ENCODE measurements around the gene KAZALD1. TPM values are rescaled to one million over a fixed set of nuclear protein-coding genes. Genes with fewer than 3 reads are reported as not detected.

Gene KAZALD1
- total and polyA plus RNA-seq, 2 donors (not counting 1 experiment from before 2014, with no cell fraction given) = 0.34 to 0.37 TPM

DNA sequence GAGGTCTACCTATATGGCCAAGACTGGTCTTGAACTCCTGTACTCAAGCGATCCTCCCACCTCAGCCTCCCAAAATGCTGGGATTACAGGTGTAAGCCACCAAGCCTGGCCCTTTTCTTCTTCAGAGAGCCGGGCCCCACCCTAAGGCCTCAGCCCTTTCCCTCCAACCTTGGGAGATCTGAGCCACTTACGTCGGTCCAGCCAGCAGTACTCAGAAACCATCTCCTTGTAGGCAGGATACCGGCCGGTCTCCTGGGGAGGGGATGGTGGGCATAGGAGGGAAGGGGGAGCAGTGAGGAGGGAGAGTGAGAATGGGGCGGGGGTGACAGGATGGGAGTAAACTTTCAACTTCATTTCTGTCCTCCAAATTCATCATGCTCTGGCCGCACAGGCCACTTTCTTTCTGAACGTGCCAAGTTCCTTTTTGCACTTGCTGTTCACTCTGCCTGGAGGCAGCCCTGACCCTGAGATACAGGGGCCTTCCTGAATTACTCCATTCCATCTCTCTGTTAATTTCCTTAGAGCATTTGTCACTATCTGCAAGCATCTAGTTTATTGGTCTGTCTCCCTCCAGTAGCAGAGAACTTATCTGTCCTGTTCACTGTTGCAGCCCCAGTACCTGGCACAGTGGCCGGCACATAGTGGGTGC, 41.2 kb upstream of the KAZALD1 start:
- Histone ChIP-seq H4K20me1 (ENCODE audit: control insufficient read depth, insufficient read depth, low read length, poor library complexity, severe bottlenecking) (no peaks in the 10 kb centered on the region), H3K79me2 (ENCODE audit: control insufficient read depth, insufficient read depth, low read length) (no peaks in the 10 kb centered on the region), H3K4me3 (ENCODE audit: control extremely low read depth in 1 of 5, extremely low read depth in 1 of 5, insufficient read depth in 1 of 5, low read depth in 2 of 5, low read length in 4 of 5) (no peak overlapping the region), H3K9ac (ENCODE audit: low read length) (no peak overlapping the region), H3K9me3 (ENCODE audit: control extremely low read depth in 1 of 3, control insufficient read depth in 2 of 3, insufficient read depth in 1 of 3, low read length in 2 of 3) (no peaks in the 10 kb centered on the region), H3K4me1 (ENCODE audit: control insufficient read depth in 2 of 2, insufficient read depth in 2 of 2, low read length in 2 of 2) (peaks cover 16 to 17% of the 10 kb centered on the region in 2 donors), H3K27me3 (replicated peaks in 1 of 4; ENCODE audit: control extremely low read depth in 1 of 4, control insufficient read depth in 3 of 4, insufficient read depth in 4 of 4, low read length in 3 of 4) (peaks cover 0 to 33% (median 22%) of the 10 kb centered on the region in 4 experiments), H3K4me2 (replicated peaks; ENCODE audit: low read depth, low read length, poor library complexity, severe bottlenecking) (no peak overlapping the region), H2AFZ (ENCODE audit: insufficient read depth, low read depth, low read length, poor library complexity, severe bottlenecking) (no peak overlapping the region), H3K27ac (ENCODE audit: low read length in 2 of 2) (no peak overlapping the region), H3K36me3 (replicated peaks in 1 of 2; ENCODE audit: control extremely low read depth in 1 of 2, control insufficient read depth in 1 of 2, extremely low read depth in 1 of 2, insufficient read depth in 2 of 2, low read length in 1 of 2) (no peaks in the 10 kb centered on the region)
- DNase-seq (no peak), ATAC-seq (ENCODE audit: low read depth) (no peak)
- no peak for TF ChIP-seq EZH2 (IDR thresholded peaks at IDR 0.05; ENCODE audit: borderline replicate concordance, insufficient read depth, low read depth, low read length, poor library complexity, severe bottlenecking)
- TF ChIP-seq, protein P1, sequence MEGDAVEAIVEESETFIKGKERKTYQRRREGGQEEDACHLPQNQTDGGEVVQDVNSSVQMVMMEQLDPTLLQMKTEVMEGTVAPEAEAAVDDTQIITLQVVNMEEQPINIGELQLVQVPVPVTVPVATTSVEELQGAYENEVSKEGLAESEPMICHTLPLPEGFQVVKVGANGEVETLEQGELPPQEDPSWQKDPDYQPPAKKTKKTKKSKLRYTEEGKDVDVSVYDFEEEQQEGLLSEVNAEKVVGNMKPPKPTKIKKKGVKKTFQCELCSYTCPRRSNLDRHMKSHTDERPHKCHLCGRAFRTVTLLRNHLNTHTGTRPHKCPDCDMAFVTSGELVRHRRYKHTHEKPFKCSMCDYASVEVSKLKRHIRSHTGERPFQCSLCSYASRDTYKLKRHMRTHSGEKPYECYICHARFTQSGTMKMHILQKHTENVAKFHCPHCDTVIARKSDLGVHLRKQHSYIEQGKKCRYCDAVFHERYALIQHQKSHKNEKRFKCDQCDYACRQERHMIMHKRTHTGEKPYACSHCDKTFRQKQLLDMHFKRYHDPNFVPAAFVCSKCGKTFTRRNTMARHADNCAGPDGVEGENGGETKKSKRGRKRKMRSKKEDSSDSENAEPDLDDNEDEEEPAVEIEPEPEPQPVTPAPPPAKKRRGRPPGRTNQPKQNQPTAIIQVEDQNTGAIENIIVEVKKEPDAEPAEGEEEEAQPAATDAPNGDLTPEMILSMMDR (IDR thresholded peaks at IDR 0.05) = no peak
- Mint-ChIP-seq H3K4me3 (no peak overlapping the region), H3K27ac (no peak overlapping the region), H3K9me3 (ENCODE audit: insufficient read depth) (no peaks in the 10 kb centered on the region), H3K27me3 (peaks cover 27% of the 10 kb centered on the region), H3K4me1 (peaks cover 13% of the 10 kb centered on the region)
- CTCF ChIA-PET = interaction anchor here (1.7 to 7.0 kb wide), 3 partner anchors 10 to 23 kb away, joined by 9 to 57 read pairs (median 36); partner anchors contain the start of genes LZTS2, PDZD7 and SFXN3
- POLR2A ChIA-PET = interaction anchor here (0.9 to 1.2 kb wide), 2 partner anchors 10 to 43 kb away, joined by 4 read pairs; partner anchors contain the start of genes PDZD7 and SFXN3
- WGBS (ENCODE audit: insufficient coverage) = 90% methylated on average over 5 of the region's 10 CpGs
- intact Hi-C loops (cut with micrococcal nuclease) = no loop called here

DNA sequence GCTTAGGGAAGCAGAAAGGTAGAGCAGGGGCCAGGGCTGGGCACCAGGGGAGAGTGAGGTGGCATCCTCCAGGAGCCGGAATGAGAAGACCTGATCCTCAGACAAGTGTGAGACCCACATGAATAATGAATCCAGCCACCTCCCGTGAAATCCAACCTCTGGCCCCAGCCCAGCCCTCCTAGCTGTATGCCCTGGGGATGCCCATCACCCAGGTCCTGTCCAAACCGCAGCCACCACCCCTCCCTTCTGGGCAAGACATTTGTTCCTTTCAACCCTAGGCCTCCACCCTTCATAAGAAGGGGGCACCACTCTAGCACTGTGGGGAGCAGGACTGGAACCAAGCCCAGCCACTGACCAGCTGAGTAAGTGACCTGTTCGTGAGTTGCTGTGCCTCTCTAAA, 40.5 kb upstream of the KAZALD1 start:
- Histone ChIP-seq H3K27ac (ENCODE audit: low read length in 2 of 2) (no peak overlapping the region), H3K4me1 (ENCODE audit: control insufficient read depth in 2 of 2, insufficient read depth in 2 of 2, low read length in 2 of 2) (peaks cover 16 to 17% of the 10 kb centered on the region in 2 donors), H3K4me2 (replicated peaks; ENCODE audit: low read depth, low read length, poor library complexity, severe bottlenecking) (no peak overlapping the region), H4K20me1 (ENCODE audit: control insufficient read depth, insufficient read depth, low read length, poor library complexity, severe bottlenecking) (no peaks in the 10 kb centered on the region), H3K9me3 (ENCODE audit: control extremely low read depth in 1 of 3, control insufficient read depth in 2 of 3, insufficient read depth in 1 of 3, low read length in 2 of 3) (no peaks in the 10 kb centered on the region), H3K4me3 (ENCODE audit: control extremely low read depth in 1 of 5, extremely low read depth in 1 of 5, insufficient read depth in 1 of 5, low read depth in 2 of 5, low read length in 4 of 5) (no peak overlapping the region), H3K27me3 (replicated peaks in 1 of 4; ENCODE audit: control extremely low read depth in 1 of 4, control insufficient read depth in 3 of 4, insufficient read depth in 4 of 4, low read length in 3 of 4) (peaks cover 0 to 27% (median 19%) of the 10 kb centered on the region in 4 experiments), H3K9ac (ENCODE audit: low read length) (no peak overlapping the region), H2AFZ (ENCODE audit: insufficient read depth, low read depth, low read length, poor library complexity, severe bottlenecking) (no peak overlapping the region), H3K79me2 (ENCODE audit: control insufficient read depth, insufficient read depth, low read length) (no peaks in the 10 kb centered on the region), H3K36me3 (replicated peaks in 1 of 2; ENCODE audit: control extremely low read depth in 1 of 2, control insufficient read depth in 1 of 2, extremely low read depth in 1 of 2, insufficient read depth in 2 of 2, low read length in 1 of 2) (no peaks in the 10 kb centered on the region)
- no peak overlapping the region for H3K4me3 Mint-ChIP-seq
- ATAC-seq (ENCODE audit: low read depth) = no peak
- H3K9me3 Mint-ChIP-seq (ENCODE audit: insufficient read depth) = no peaks in the 10 kb centered on the region
- peaks cover 13% of the 10 kb centered on the region for H3K4me1 Mint-ChIP-seq
- peaks cover 23% of the 10 kb centered on the region for H3K27me3 Mint-ChIP-seq
- intact Hi-C loops (cut with micrococcal nuclease) = no loop called here
- H3K27ac Mint-ChIP-seq = no peak overlapping the region
- CTCF ChIA-PET = no interaction called here
- WGBS (ENCODE audit: insufficient coverage) = 93% methylated on average over 4 of the region's 4 CpGs
- DNase-seq = no peak
- POLR2A ChIA-PET = no interaction called here
- no peak for TF ChIP-seq EZH2 (IDR thresholded peaks at IDR 0.05; ENCODE audit: borderline replicate concordance, insufficient read depth, low read depth, low read length, poor library complexity, severe bottlenecking)

All from B cell (primary cell).